Upper lobe of left lung (tissue), 6 donors: ENCODE results near the gene PSAP. TPM values are rescaled to one million over a fixed set of nuclear protein-coding genes. Genes with fewer than 3 reads are reported as not detected.
A peak's percentile ranks its signal among the peaks of the same experiment; 100 is the strongest.

Source experiments
- ATAC-seq, 2 donors: fragments of 200-7000 bp; cut with Tn5 transposase; one replicate each; pipeline ENCODE4 v1.9.1; 2022; ENCODE audit warnings: mild to moderate bottlenecking in 2 of 2, moderate library complexity in 2 of 2; ENCODE audit not compliant: low FRiP score in 2 of 2
- DNase-seq, 2 donors: peaks; one replicate each; pipeline ENCODE4 v3.0.0-alpha.2; 2019 to 2020
- H3K27ac ChIP-seq, 4 donors: fragments of 200-600 bp; sonication (generic); one replicate each; pipeline ENCODE4 v1.5.1; 2016 to 2019
- H3K27me3 ChIP-seq, 4 donors: fragments of 200-600 bp; sonication (generic); one replicate each; pipeline ENCODE4 v1.5.1; 2017 to 2019
- H3K36me3 ChIP-seq, 4 donors: fragments of 200-600 bp; sonication (generic); one replicate each; pipeline ENCODE4 v1.5.1; 2016 to 2019
- H3K4me1 ChIP-seq, 4 donors: fragments of 200-600 bp; sonication (generic); one replicate each; pipeline ENCODE4 v1.5.1; 2018 to 2019
- H3K4me3 ChIP-seq, 4 donors: fragments of 200-600 bp; sonication (generic); one replicate each; pipeline ENCODE4 v1.5.1; 2017 to 2019; ENCODE audit warnings: mild to moderate bottlenecking in 2 of 4, moderate library complexity in 1 of 4
- H3K9me3 ChIP-seq, 4 donors: fragments of 200-600 bp; sonication (generic); one replicate each; pipeline ENCODE4 v1.5.1; 2018 to 2019
- EP300 ChIP-seq, 4 donors: sonication (generic); formaldehyde crosslinking; IDR thresholded peaks; one replicate each; pipeline ENCODE4 v1.5.1; 2017; ENCODE audit warnings: antibody characterized with exemption in 4 of 4, control low read depth in 2 of 4
- POLR2A ChIP-seq, 4 donors: fragments of 450-650 bp; IDR thresholded peaks; one replicate each; pipeline ENCODE4 v1.5.1; 2016 to 2017; ENCODE audit warnings: antibody characterized with exemption in 4 of 4, mild to moderate bottlenecking in 2 of 4
- POLR2AphosphoS5 ChIP-seq, 2 donors: sonication (generic); formaldehyde crosslinking; IDR thresholded peaks; one replicate each; pipeline ENCODE4 v1.5.1; 2017; ENCODE audit warnings: antibody characterized with exemption in 2 of 2
- WGBS, 2 donors: methylation state at CpG; one replicate each; pipeline ENCODE4 v1.1.5; 2017 to 2018; 5-methylcytosine and 5-hydroxymethylcytosine counted together
- small RNA-seq, 4 donors: library from RNA; depleted of rRNA; stranded (forward); fragments of <200 nt; gene quantifications; one replicate each; pipeline ENCODE3, GENCODE V24; 2016
- total RNA-seq, 6 donors: library from RNA; depleted of rRNA in 4 of 6; stranded (reverse); fragments of >200 nt in 4 of 6; gene quantifications; one replicate each; pipeline versions ENCODE4 v1.1.0 to v1.2.1, GENCODE V29; 2016 to 2021
- TF ChIP-seq, protein P1 (sequence below), 6 experiments: fragments of 450-650 bp in 4 of 6; fragments of 200-600 bp in 2 of 6; sonication (generic) in 2 of 6; IDR thresholded peaks; one replicate each; pipeline ENCODE4 v1.5.1; 2016 to 2019; ENCODE audit warnings: antibody characterized with exemption in 6 of 6
- donor health status: DM: no; HTN: no; CAD: no; lungs with moderate emphysema.
- donor health status: DM: no; HTN: yes; CAD: no; lungs with severe emphysema.

Gene PSAP
- total RNA-seq, 6 donors from 2014 or later = 776 to 2,056 (median 1,236) TPM

DNA sequence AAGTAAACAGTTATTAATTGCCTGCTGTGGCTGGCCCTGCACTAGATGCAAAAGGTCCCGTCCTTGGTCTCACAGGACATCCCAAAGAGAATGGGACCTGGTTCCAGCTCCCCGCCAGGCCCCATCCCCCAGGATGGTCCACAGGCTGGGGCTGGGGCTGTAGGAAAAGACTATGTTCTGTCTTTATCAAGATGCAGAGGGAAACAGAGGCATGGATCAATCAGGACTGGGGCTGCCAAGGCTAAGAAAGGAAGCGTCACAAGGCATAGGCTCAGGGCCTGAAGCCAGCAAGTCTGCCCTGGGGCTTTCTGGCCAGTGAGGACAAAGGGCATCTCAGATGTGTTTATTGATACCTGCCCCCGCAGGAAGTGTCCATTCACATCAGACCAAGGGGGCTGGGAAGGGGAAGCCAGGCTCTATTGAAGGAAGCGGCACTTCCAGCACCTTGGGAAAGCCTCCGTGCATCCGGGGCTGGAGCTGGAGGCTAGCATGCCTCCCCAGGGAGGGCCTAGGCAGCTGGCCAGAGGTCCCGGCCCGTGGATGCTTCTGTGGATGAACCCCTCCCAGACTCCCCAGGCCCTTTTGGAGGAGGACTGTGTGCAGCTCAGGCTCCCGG is 83.5 kb downstream of the PSAP start:
- H3K27ac ChIP-seq = peak overlapping the region; percentile 88 to 97 (median 96)
- peaks cover 92 to 98% (median 95%) of the 10 kb centered on the region in 4 donors for H3K4me1 ChIP-seq
- WGBS, 2 donors = 35 to 44% methylated on average over 8 to 10 of the region's 10 CpGs
- peaks cover 0 to 32% (median 2%) of the 10 kb centered on the region in 4 donors for H3K36me3 ChIP-seq
- DNase-seq = peak; percentile 53 to 87
- no peaks in the 10 kb centered on the region for H3K27me3 ChIP-seq
- no peaks in the 10 kb centered on the region for H3K9me3 ChIP-seq
- peak overlapping the region in 1 of 4 donors; percentile 19 for H3K4me3 ChIP-seq
- peak in 1 of 2 donors; percentile 8 for ATAC-seq
- TF ChIP-seq POLR2AphosphoS5 (IDR thresholded peaks at IDR 0.05) (peak; percentile 75 to 90), POLR2A (IDR thresholded peaks at IDR 0.05) (peak in 1 of 4 donors; percentile 33), EP300 (IDR thresholded peaks at IDR 0.05) (peak in 2 of 4 donors; percentile 57 to 90)
- TF ChIP-seq, protein P1, sequence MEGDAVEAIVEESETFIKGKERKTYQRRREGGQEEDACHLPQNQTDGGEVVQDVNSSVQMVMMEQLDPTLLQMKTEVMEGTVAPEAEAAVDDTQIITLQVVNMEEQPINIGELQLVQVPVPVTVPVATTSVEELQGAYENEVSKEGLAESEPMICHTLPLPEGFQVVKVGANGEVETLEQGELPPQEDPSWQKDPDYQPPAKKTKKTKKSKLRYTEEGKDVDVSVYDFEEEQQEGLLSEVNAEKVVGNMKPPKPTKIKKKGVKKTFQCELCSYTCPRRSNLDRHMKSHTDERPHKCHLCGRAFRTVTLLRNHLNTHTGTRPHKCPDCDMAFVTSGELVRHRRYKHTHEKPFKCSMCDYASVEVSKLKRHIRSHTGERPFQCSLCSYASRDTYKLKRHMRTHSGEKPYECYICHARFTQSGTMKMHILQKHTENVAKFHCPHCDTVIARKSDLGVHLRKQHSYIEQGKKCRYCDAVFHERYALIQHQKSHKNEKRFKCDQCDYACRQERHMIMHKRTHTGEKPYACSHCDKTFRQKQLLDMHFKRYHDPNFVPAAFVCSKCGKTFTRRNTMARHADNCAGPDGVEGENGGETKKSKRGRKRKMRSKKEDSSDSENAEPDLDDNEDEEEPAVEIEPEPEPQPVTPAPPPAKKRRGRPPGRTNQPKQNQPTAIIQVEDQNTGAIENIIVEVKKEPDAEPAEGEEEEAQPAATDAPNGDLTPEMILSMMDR (IDR thresholded peaks at IDR 0.05) = no peak

DNA sequence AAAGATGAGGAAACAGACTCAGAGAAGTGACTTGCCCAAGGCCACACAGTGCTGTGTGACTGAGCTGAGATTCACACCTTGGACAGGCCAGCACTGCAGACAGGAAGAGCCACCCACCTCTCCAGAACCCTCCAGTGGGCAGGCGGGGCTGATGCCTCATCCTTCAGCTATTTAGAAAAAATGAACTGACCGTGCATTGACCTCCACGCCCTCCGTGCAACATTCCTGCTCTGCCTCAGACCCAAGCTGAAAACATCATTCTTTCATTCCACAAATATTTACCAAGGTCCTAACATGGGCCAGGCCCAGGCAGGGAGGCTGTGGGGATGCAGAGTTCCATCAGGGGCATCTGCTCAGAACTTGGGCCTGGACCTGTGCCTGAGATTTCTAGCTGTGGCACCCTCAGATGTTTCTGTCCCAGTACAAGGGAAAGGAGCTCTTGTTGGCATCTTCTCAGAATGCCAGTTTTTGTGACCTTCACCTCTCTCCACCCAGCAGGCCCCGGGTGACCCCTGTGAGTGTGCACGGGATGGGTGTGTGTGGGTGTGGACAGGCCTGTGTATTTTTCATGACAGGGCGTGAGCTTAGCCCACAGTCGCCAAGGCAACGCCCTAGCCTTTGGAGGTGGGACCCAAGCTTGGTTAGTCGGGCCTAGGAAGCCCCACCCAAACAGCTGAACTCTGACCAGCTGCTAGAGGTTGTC is 84.2 kb downstream of the PSAP start:
- H3K36me3 ChIP-seq = peaks cover 0 to 37% (median 3%) of the 10 kb centered on the region in 4 donors
- no peaks in the 10 kb centered on the region for H3K9me3 ChIP-seq
- peak in 1 of 4 donors; percentile 21 for TF ChIP-seq POLR2A (IDR thresholded peaks at IDR 0.05)
- TF ChIP-seq POLR2AphosphoS5 (IDR thresholded peaks at IDR 0.05) = peak; percentile 60 to 85
- peak in 2 of 4 donors; percentile 91 to 92 for TF ChIP-seq EP300 (IDR thresholded peaks at IDR 0.05)
- TF ChIP-seq, protein P1 (IDR thresholded peaks at IDR 0.05) = no peak
- H3K4me3 ChIP-seq = peak overlapping the region in 1 of 4 donors; percentile 19
- H3K27ac ChIP-seq = peak overlapping the region; percentile 88 to 97 (median 96)
- peak in 1 of 2 donors; percentile 78 for DNase-seq
- 29 to 32% methylated on average over 4 to 10 of the region's 10 CpGs for WGBS, 2 donors
- ATAC-seq = peak; percentile 83 to 85
- no peaks in the 10 kb centered on the region for H3K27me3 ChIP-seq
- peaks cover 92 to 99% (median 96%) of the 10 kb centered on the region in 4 donors for H3K4me1 ChIP-seq

Small RNAs within 50 kb of the gene (small RNA-seq; reads per million reads assigned to genes)
- gene MIR7152 (0 reads per million in 4 donors), gene RNU7-38P (0 reads per million in 4 donors)

Other genes with a start within 250 kb of the PSAP start
- gene C10orf105, start 131.5 kb downstream of the PSAP start, total RNA-seq = 1 to 10 TPM in 1 of 6 donors, under 1 TPM in 4, not detected in 1; 0.15 to 1.0 (median 0.44) TPM
- gene VSIR, start 77.7 kb downstream of the PSAP start, total RNA-seq = 100 to 1,000 TPM in 2 of 6 donors, 10 to 100 TPM in 4; 51.7 to 167 (median 92.5) TPM
- gene CHST3, start 113.1 kb upstream of the PSAP start, total RNA-seq = 10 to 100 TPM in 2 of 6 donors, 1 to 10 TPM in 4; 5.4 to 15.0 (median 8.4) TPM
- gene SPOCK2, start 237.3 kb upstream of the PSAP start, total RNA-seq = 100 to 1,000 TPM in 5 of 6 donors, 10 to 100 TPM in 1; 62.9 to 532 (median 159) TPM